A549 (cell line): ENCODE measurements around the gene PVALEF.

Experiments used
- CEBPB ChIP-seq, 2 experiments: fragments of >200 bp in 1 of 2; sonication (Bioruptor Twin) in 1 of 2; formaldehyde crosslinking in 1 of 2; IDR thresholded peaks; 2 replicates each; pipeline ENCODE4 v1.6.1; 2012 to 2016
- CTCF ChIP-seq: fragments of >200 bp; sonication (Bioruptor Twin); formaldehyde crosslinking; IDR thresholded peaks from 3 replicates; pipeline ENCODE4 v1.5.1; 2016
- FOSL2 ChIP-seq, 2 experiments: fragments of 450-650 bp in 1 of 2; fragments of >200 bp in 1 of 2; sonication (Bioruptor Twin) in 1 of 2; formaldehyde crosslinking; IDR thresholded peaks; 2 replicates each; pipeline versions ENCODE4 v1.5.0 to v1.6.1; 2016 to 2020; ENCODE audit warnings: mild to moderate bottlenecking in 1 of 2, moderate library complexity in 1 of 2
- HMGXB4 ChIP-seq: fragments of 250-450 bp; sonication (Bioruptor Pico); IDR thresholded peaks from 2 replicates; pipeline ENCODE4 v1.5.0; 2021; ENCODE audit warnings: mild to moderate bottlenecking, moderate library complexity, borderline replicate concordance
- JUNB ChIP-seq: fragments of >200 bp; sonication (Bioruptor Twin); formaldehyde crosslinking; IDR thresholded peaks from 2 replicates; pipeline ENCODE4 v1.6.1; 2016
- MAX ChIP-seq: IDR thresholded peaks from 2 replicates; pipeline ENCODE4 v1.6.1; 2012
- MAZ ChIP-seq: fragments of 150-350 bp; IDR thresholded peaks from 2 replicates; pipeline ENCODE4 v1.6.1; 2014; ENCODE audit warnings: antibody characterized with exemption, low read depth, low read length, borderline replicate concordance
- MYC ChIP-seq: IDR thresholded peaks from 2 replicates; pipeline ENCODE4 v1.6.1; 2012; ENCODE audit warnings: mild to moderate bottlenecking, inconsistent platforms, low read length, improper control_type of control experiment, borderline replicate concordance
- PBX3 ChIP-seq: IDR thresholded peaks from 2 replicates; pipeline ENCODE4 v1.6.1; 2012
- POLR2A ChIP-seq: IDR thresholded peaks from 2 replicates; pipeline ENCODE4 v1.6.1; 2012; ENCODE audit warnings: mild to moderate bottlenecking, low read length
- RFX5 ChIP-seq: fragments of 450-650 bp; IDR thresholded peaks from 2 replicates; pipeline ENCODE4 v1.7.1; 2014; ENCODE audit warnings: antibody characterized with exemption, mild to moderate bottlenecking, moderate library complexity
- SMC3 ChIP-seq: fragments of >200 bp; sonication (Bioruptor Twin); formaldehyde crosslinking; IDR thresholded peaks from 3 replicates; pipeline ENCODE4 v1.6.1; 2018; ENCODE audit warnings: inconsistent platforms
- TP53 ChIP-seq: fragments of 250-450 bp; sonication (Bioruptor Pico); IDR thresholded peaks from 2 replicates; pipeline ENCODE4 v1.5.0; 2021; ENCODE audit warnings: mild to moderate bottlenecking, moderate library complexity

- TF ChIP-seq MYC (no peak), CTCF (no peak), CEBPB (IDR thresholded peaks at IDR 0.05) (no peak), RFX5 (no peak), SMC3 (no peak), HMGXB4 (CRISPR knock-in tag) (no peak), PBX3 (no peak), MAX (no peak), TP53 (CRISPR knock-in tag) (no peak), FOSL2 (IDR thresholded peaks at IDR 0.05) (no peak), FOSL2 (CRISPR knock-in tag; IDR thresholded peaks at IDR 0.05) (no peak), JUNB (no peak), POLR2A (no peak), MAZ (no peak)
Observed at GRCh38 chr17:81194941-81195901, 29.9 kb downstream of the PVALEF start.
